HG02973 (cell line): ENCODE results near the gene STAT3.
"Not testable (repeated sequence)": the region's sequence is repeated elsewhere in the genome, so short reads cannot be mapped to it uniquely, and the experiment has no call there.

Source experiments
- ATAC-seq: cut with Tn5 transposase; IDR thresholded peaks from one replicate; pipeline ENCODE4 v1.9.1; 2021; ENCODE audit warnings: moderate library complexity; ENCODE audit not compliant: unreplicated experiment

The STAT3 gene

DNA sequence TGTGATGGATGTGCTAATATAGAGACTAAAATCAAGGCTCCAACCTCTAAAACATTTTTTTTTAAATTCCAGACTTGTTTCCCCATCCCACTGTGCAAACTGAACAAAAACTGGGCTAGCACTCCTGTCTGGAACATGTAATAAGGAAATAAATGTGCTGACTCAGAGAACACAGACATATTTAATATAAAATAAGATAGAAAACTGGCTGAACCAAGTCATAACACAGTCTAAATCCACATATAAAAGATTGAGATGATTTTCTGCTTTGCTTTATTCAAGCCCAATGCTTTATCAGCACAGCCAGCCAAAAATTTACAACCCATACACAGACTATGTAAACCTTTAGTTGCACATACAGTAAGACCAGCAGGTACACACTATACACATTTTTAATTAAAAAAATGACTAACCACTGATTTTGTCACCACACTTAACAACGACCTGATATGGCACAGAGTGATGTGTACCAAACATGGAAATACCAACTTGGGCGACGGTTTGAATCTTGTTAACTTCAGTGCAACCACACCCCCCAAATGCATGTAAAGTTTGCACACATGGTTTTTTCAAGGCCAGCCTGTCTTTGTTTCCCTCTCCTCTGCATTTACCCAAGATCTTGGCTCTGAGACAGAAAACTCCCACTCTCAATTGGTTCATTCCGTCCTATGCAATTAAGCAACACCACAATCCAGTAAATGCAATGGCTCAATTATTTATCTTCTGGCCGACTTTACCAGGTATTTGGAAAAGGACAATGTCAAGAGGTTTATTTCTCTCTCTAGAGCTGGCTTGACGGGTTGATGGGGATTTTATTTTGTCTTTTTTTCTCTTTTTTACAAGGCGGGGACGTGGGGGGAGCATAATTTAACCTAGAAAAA lies 1.2 kb downstream of the STAT3 start:
- ATAC-seq, result no peak

DNA sequence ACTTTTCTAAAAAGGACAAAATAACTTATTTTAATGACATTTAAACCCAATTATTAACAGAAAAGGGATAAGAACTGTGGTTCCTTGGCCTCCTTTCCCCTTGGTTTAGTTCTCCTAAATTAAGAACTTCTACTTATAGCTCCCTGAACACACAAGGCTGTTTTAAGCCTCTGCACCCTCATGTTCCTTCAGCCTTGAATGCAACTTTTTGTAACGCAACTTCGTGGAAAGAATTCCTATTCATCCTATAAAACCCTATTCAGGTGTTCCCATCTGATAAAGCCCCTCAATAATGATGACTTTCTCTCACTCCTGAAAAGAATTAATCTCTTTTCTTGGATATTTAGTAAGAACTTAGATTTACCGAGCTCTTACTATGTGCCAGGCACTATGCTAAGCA lies 6.3 kb downstream of the STAT3 start:
- ATAC-seq, result no peak

DNA sequence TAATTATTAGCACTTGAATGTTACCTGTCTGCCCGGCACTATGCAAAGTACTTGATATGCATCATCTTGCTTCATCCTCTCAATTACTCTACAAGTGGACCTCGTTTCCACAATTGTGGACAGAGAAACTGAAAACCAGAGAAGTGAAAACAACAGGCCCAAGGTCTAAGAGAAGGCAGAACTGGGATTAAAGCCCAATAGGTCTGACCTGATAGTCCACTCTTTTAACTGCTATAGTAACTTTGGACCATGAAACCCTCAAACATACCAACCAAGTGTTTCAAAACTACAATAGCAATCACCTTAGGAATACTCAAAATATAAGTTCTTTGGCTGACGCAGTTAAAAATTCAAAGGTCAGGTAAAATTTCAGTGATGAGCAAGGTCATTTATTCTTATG lies 7.3 kb downstream of the STAT3 start:
- no peak for ATAC-seq

DNA sequence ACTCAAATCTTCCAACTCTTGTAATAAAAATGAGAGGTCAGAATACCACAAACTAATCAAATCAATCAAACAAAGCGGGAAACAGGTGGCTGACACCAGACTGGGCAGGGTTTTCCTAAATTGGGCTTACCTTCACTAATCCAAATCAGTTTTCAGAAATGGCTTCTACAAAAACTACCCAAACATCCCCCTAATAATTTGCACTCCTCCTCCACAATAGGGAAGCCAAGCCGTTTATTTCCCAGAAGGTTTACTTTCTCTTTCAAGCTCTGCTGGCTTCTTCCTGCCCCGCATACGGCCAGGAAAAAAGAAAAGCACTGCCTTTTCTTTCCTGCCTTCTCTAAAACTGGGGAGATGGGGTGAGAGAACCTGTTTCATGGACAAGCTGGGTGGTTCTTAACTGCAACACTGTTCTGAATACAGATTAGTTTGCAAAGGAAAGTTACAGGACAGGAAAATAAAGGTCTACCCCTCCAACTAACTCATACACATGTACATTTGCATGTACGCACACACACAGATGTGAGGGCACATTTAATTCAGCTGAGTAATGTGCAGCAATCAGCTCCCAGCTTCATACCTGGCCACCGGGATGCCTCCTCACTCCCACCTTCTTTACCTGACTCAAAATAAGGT lies 9.2 kb downstream of the STAT3 start:
- no peak for ATAC-seq

DNA sequence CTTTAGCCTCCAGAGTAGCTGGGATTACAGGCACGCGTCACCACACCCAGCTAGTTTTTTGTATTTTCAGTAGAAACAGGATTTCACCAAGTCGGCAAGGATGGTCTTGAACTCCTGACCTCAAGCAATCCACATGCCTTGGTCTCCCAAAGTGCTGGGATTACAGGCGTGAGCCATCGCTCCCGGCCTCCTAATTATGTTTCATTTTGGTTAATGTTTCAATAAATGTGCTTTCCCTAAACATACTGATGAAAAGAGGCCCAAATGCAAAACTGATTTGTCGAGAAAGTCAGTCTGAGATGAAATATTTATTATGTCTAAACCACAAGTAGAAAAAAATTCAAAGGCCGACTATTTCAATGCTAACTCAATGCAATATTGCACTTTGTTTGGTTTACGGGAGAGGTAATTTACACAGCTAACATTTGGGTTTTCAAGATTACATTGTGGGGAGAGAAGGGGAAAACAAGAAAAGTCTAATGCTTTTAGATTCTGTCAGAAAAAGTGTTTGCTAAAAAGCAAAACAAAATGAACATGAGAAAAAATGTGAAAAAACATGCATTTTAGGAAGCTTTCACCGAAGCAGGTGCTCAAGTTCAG lies 9.8 kb downstream of the STAT3 start:
- no peak for ATAC-seq

GRCh38 chr17:42373896-42374295 lies 14.3 kb downstream of the STAT3 start:
- no peak for ATAC-seq

- ATAC-seq, result no peak
These were observed 16.1 kb downstream of the STAT3 start for GRCh38 chr17:42372142-42372541.

DNA sequence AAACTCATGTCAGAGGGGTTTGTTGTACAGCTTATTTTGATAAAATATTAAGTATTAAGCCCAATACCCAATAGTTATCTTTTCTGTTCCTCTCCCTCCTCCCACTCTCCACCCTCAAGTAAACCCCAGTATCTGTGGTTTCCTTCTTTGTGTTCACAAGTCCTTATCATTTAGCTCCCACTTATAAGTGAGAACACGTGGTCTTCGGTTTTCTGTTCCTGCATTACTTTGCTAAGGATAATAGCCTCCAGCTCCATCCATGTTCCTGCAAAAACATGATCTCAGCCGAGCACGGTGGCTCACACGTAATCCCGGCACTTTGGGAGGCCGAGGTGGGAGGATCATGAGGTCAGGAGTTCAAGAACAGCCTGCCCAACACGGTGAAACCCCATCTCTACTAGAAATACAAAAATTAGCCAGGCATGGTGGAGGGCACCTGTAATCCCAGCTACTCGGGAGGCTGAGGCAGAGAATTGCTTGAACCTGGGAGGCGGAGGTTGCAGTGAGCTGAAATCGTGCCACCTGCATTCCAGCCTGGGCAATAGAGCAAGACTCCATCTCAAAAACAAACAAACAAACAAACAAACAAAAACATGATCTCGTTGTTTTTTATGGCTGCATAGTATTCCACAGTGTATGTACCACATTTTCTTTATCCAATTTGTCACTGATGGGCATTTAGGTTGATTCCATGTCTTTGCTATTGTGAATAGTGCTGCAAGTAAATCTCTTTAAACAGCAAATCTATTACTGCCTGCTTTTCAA lies 19.3 kb downstream of the STAT3 start:
- ATAC-seq, result not testable (repeated sequence)

- not testable (repeated sequence) for ATAC-seq
These were observed 19.9 kb downstream of the STAT3 start for GRCh38 chr17:42368310-42368709.

DNA sequence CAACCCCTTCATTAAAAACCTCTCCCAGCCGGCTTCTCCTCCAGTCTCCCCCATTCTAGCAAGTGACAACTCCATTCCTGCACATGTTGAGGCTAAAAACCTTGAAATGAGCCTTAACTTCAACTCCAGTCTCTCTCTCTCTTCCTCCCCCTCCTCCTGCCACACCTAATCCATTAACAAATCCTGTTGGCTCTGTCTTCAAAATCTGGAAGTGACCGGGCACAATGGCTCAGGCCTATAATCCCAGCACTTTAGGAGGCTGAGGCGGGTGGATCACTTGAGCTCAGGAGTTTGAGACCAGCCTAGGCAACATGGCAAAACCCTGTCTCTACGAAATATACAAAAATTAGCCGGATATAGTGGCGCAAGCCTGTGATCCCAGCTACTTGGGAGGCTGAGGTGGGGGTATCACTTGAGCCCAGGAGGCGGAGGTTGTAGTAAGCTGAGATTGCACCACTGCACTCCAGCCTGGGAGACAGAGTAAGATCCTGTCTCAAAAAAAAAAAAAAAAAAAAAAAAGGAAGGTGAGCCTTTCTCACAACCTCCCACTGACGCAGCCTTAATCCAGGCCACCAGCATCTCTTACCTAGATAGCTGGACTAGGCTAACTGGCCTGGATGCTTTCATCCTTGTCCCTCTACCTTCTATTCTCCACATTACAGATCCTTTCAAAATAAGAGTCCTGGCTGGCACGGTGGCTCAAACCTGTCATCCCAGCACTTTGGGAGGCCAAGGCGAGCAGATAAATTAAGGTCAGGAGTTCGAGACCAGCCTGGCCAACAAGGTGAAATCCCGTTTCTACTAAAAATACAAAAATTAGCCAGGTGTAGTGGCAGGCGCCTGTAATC lies 21.8 kb downstream of the STAT3 start:
- ATAC-seq, result not testable (repeated sequence)

GRCh38 chr17:42365136-42365535 lies 23.1 kb downstream of the STAT3 start:
- no peak for ATAC-seq

- ATAC-seq, result no peak
These were observed 24.3 kb downstream of the STAT3 start for GRCh38 chr17:42363767-42364585.

DNA sequence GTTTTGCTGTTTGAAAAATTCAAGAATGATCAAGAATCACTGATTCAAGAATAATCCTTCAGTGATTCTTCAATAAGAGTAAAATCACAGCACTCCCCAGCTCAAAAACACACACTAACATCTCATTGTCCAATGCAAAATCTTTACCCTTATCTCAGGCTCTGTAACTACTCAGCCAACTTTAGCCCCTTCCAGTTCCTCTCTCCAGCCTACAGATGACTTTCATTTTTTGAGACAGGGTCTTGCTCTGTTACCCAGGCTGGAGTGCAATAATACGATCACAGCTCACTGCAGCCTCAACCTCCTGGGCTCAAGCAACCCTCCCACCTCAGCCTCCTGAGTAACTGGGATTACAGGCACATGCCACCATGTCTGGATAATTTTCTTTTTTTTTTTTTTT lies 25.0 kb downstream of the STAT3 start:
- ATAC-seq, result no peak

DNA sequence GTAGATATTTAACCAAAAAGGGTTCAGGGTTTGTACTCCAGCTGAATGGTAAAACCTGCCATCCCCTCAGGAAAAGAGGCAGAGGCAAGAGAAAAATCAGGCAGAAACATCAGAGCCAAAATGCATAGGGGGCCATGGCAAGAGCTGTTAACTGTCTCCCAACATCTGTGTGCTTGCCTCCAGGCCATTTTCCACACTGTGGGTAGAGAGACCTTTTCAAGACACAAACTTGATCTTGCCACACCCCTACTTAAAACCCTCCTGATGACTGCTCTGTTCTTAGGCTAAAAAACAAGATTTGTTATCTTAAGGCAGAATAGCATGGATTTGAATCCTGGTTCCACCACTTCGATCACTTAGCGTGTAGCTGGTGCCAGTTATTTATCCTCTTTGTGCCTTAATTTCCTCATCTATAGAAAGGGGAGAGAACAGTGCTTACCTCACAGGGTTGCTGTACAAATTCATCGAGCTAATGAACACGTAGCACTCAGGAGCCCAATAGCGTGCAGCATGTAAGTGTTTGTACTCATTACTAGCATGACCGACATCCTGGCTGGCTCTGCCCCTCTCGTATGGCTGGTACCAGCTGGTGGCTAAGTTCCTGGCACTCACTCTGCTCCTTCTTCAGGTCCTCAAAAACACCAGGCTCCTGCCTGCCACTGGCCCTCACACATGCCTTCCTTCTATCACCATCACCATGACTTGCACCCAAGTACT lies 25.8 kb downstream of the STAT3 start:
- ATAC-seq, result no peak

DNA sequence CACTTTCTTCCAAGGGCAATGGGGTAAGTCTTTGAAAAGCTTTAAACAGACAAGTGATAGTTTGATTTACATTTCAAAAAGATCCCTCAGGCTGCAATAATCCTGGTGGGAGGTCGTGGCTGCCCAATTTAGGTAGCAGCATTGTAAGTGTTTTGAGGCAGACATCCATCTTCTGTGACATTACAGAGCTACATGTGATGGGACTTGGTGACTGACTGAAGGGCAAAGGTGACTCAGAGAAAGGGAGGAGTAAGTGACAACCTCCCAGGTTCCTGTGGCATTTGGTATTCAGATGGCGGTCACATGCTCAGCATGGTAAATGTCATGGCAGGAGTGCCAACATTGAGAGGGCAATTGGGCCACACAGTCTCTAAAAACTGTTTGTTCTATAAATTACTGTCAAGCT lies 26.5 kb downstream of the STAT3 start:
- no peak for ATAC-seq

- not testable (repeated sequence) for ATAC-seq
These were observed 27.9 kb downstream of the STAT3 start for GRCh38 chr17:42360388-42360787.

DNA sequence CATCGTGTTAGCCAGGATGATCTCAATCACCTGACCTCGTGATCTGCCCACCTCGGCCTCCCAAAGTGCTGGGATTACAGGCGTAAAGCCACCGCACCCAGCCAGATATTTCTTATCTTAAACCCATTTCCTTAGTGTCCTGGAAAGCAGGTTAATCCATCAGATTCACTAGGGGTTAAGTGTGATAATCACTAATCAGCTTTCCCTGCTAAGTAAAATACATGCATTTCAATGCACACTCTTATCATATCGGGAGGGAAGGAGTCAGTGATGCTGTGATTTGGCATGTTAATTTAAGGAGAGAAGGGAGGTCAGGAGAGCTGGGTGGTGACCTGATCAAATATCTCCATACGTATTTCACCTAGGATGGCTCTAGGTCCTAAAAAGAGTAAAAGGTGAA lies 29.1 kb downstream of the STAT3 start:
- no peak for ATAC-seq

- ATAC-seq, result no peak
These were observed 29.8 kb downstream of the STAT3 start for GRCh38 chr17:42358434-42358833.
